B cell (primary cell): Measurements from ENCODE around the gene GOLGA8H. TPM values are rescaled to one million over a fixed set of nuclear protein-coding genes. Genes with fewer than 3 reads are reported as not detected.
"Not testable (repeated sequence)": the region's sequence is repeated elsewhere in the genome, so short reads cannot be mapped to it uniquely, and the experiment has no call there.

ENCODE experiments used
- ATAC-seq: fragments of 200-7000 bp; cut with Tn5 transposase; one replicate; pipeline ENCODE4 v1.10.0; 2021; ENCODE audit warnings: low read depth, mild to moderate bottlenecking, moderate number of reproducible peaks, moderate library complexity
- CTCF ChIA-PET: fragments of 350-600 bp; sonication (Branson Sonifier 250); formaldehyde crosslinking; loops from one replicate; lab custom pipeline; 2021; ENCODE audit warnings: antibody characterized with exemption, inconsistent platforms; lab: Charles Lee
- POLR2A ChIA-PET: fragments of 350-600 bp; sonication (Branson Sonifier 250); formaldehyde crosslinking; loops from one replicate; lab custom pipeline; 2021; ENCODE audit warnings: antibody characterized with exemption; lab: Charles Lee
- DNase-seq: peaks from one replicate; pipeline ENCODE4 v3.0.0; 2013
- H2AFZ ChIP-seq: 2 replicates; pipeline ENCODE4 v1.6.1; 2012; ENCODE audit warnings: mild to moderate bottlenecking, low read depth, low read length; ENCODE audit not compliant: insufficient read depth, poor library complexity, severe bottlenecking
- H3K27ac ChIP-seq, 2 donors: 1 replicate in 1 of 2; 2 replicates in 1 of 2; pipeline ENCODE4 v1.5.1; 2012 to 2013; ENCODE audit warnings: low read length in 2 of 2, mild to moderate bottlenecking in 2 of 2, moderate library complexity in 1 of 2
- H3K27me3 ChIP-seq, 4 experiments: fragments of 200-600 bp in 1 of 4; sonication (generic) in 1 of 4; replicated peaks in 1 of 4; 1 replicate in 2 of 4; 2 replicates in 2 of 4; pipeline versions ENCODE4 v1.6.1 to v1.7.0; 2013 to 2016; ENCODE audit warnings: low read length in 3 of 4, mild to moderate bottlenecking in 2 of 4, mixed read lengths in 1 of 4, moderate library complexity in 1 of 4; ENCODE audit not compliant: insufficient read depth in 4 of 4, control insufficient read depth in 3 of 4; ENCODE audit errors: control extremely low read depth in 1 of 4
- H3K36me3 ChIP-seq, 2 experiments: replicated peaks in 1 of 2; 1 replicate in 1 of 2; 2 replicates in 1 of 2; pipeline versions ENCODE4 v1.6.1 to v1.7.1; 2013; ENCODE audit warnings: low read length in 1 of 2; ENCODE audit not compliant: insufficient read depth in 2 of 2, control insufficient read depth in 1 of 2; ENCODE audit errors: control extremely low read depth in 1 of 2, extremely low read depth in 1 of 2
- H3K4me1 ChIP-seq, 2 donors: fragments of 200-600 bp in 1 of 2; sonication (generic) in 1 of 2; 1 replicate in 1 of 2; 2 replicates in 1 of 2; pipeline versions ENCODE4 v1.5.1 to v1.6.1; 2013 to 2017; ENCODE audit warnings: low read length in 2 of 2; ENCODE audit not compliant: control insufficient read depth in 2 of 2, insufficient read depth in 2 of 2
- H3K4me2 ChIP-seq: replicated peaks from 2 replicates; pipeline ENCODE3; 2012; ENCODE audit warnings: mild to moderate bottlenecking, low read depth, low read length; ENCODE audit not compliant: poor library complexity, severe bottlenecking
- H3K4me3 ChIP-seq, 5 experiments: fragments of 200-600 bp in 1 of 5; sonication (generic) in 1 of 5; 1 replicate in 3 of 5; 2 replicates in 2 of 5; pipeline versions ENCODE4 v1.5.1 to v1.7.0; 2011 to 2016; ENCODE audit warnings: low read length in 4 of 5, mild to moderate bottlenecking in 4 of 5, low read depth in 2 of 5, control low read depth in 1 of 5, moderate library complexity in 1 of 5; ENCODE audit not compliant: insufficient read depth in 1 of 5; ENCODE audit errors: control extremely low read depth in 1 of 5, extremely low read depth in 1 of 5
- H3K79me2 ChIP-seq: fragments of 200-600 bp; sonication (generic); one replicate; pipeline ENCODE4 v1.6.0; 2016; ENCODE audit warnings: low read length; ENCODE audit not compliant: control insufficient read depth, insufficient read depth
- H3K9ac ChIP-seq: fragments of 200-600 bp; sonication (generic); 2 replicates; pipeline ENCODE4 v1.6.1; 2017; ENCODE audit warnings: mild to moderate bottlenecking, low read length, moderate library complexity
- H3K9me3 ChIP-seq, 3 donors: one replicate each; pipeline versions ENCODE4 v1.6.1 to v1.7.1; 2013; ENCODE audit warnings: low read length in 2 of 3; ENCODE audit not compliant: control insufficient read depth in 2 of 3, insufficient read depth in 1 of 3; ENCODE audit errors: control extremely low read depth in 1 of 3
- H4K20me1 ChIP-seq: 2 replicates; pipeline ENCODE4 v1.6.0; 2012; ENCODE audit warnings: mild to moderate bottlenecking, low read length; ENCODE audit not compliant: insufficient read depth, control insufficient read depth, poor library complexity, severe bottlenecking
- H3K27ac Mint-ChIP-seq: one replicate; pipeline ENCODE4 v1.8.0; 2021; ENCODE audit warnings: mixed read lengths
- H3K27me3 Mint-ChIP-seq: one replicate; pipeline ENCODE4 v1.8.0; 2021; ENCODE audit warnings: mixed read lengths
- H3K4me1 Mint-ChIP-seq: one replicate; pipeline ENCODE4 v1.8.0; 2021; ENCODE audit warnings: mixed read lengths
- H3K4me3 Mint-ChIP-seq: one replicate; pipeline ENCODE4 v1.8.0; 2021; ENCODE audit warnings: mixed read lengths
- H3K9me3 Mint-ChIP-seq: one replicate; pipeline ENCODE4 v1.8.0; 2022; ENCODE audit warnings: mixed read lengths; ENCODE audit not compliant: insufficient read depth
- CTCF ChIP-seq: fragments of 200-600 bp; IDR thresholded peaks from one replicate; pipeline ENCODE4 v1.8.0; 2022; ENCODE audit warnings: antibody characterized with exemption, mild to moderate bottlenecking
- WGBS: methylation state at CpG from one replicate; pipeline ENCODE4 v1.1.5; 2013; ENCODE audit warnings: missing lambda C conversion rate; ENCODE audit not compliant: insufficient coverage; 5-methylcytosine and 5-hydroxymethylcytosine counted together
- intact Hi-C: fragments of 100-400 bp; cut with micrococcal nuclease; formaldehyde crosslinking; loops from one replicate; pipeline ENCODE4 v1.10.0; 2022
- polyA plus RNA-seq: library from polyadenylated mRNA; depleted of rRNA; stranded (reverse); fragments of >200 nt; gene quantifications from 2 replicates; pipeline ENCODE4 v1.2.3, GENCODE V29; 2012
- small RNA-seq: library from RNA; depleted of rRNA; stranded (forward); fragments of <200 nt; gene quantifications from one replicate; pipeline ENCODE3, GENCODE V24; 2012; ENCODE audit warnings: low replicate concordance, low read depth; ENCODE audit not compliant: insufficient read length
- total RNA-seq, 2 donors: library from RNA; stranded (reverse); fragments of 120-200 nt in 1 of 2; gene quantifications; 1 replicate in 1 of 2; 2 replicates in 1 of 2; pipeline versions ENCODE4 v1.2.3 to v1.2.4, GENCODE V29; 2013 to 2022

GOLGA8H gene
- total and polyA plus RNA-seq, 2 donors (not counting 1 experiment from before 2014, with no cell fraction given): 0.15 TPM; not detected in 1

- H3K27me3 Mint-ChIP-seq, H3K79me2 ChIP-seq, H3K4me1 Mint-ChIP-seq, H3K27me3 ChIP-seq, H3K9me3 ChIP-seq, H2AFZ ChIP-seq, H3K9me3 Mint-ChIP-seq, H3K4me2 ChIP-seq, H3K4me3 Mint-ChIP-seq, H3K4me1 ChIP-seq, POLR2A ChIA-PET, H3K27ac Mint-ChIP-seq, ATAC-seq, H3K9ac ChIP-seq, H4K20me1 ChIP-seq, H3K27ac ChIP-seq, H3K4me3 ChIP-seq, H3K36me3 ChIP-seq: not testable (repeated sequence)
- WGBS: 100% methylated on average over 1 of the region's 1 CpG
- peak; percentile 47 for DNase-seq
- TF ChIP-seq CTCF: peak; percentile 76
- CTCF ChIA-PET: interaction anchor here (1.4 to 2.6 kb wide), 6 partner anchors 92 to 829 kb away, joined by 5 to 20 read pairs (median 7); no protein-coding TSS in a partner anchor
- intact Hi-C loops: loop anchor here (1.0 to 10.0 kb wide), 3 partner anchors 194 to 536 kb away; no protein-coding TSS in a partner anchor
Measured at GRCh38 chr15:30661154-30661553, 57.3 kb downstream of the GOLGA8H start.

Small RNA genes within 50 kb of the gene (small RNA-seq; reads per million reads assigned to genes)
- gene RF00096: 0.57 reads per million
- gene RN7SL628P: not detected
- gene RN7SL796P: not detected

Other genes starting within 250 kb of the GOLGA8H start
- gene CHRFAM7A, start 210.5 kb upstream of the GOLGA8H start, total RNA-seq: 1.1 and 1.2 TPM in 2 replicates
- 0.61 and 1.8 TPM in 2 replicates for gene CHRFAM7A, start 210.5 kb upstream of the GOLGA8H start, polyA plus RNA-seq
- 4.8 and 5.9 TPM in 2 replicates for gene GOLGA8R, start 189.8 kb upstream of the GOLGA8H start, total RNA-seq
- gene GOLGA8R, start 189.8 kb upstream of the GOLGA8H start, polyA plus RNA-seq: 1.9 and 2.0 TPM in 2 replicates
- 2.3 and 2.5 TPM in 2 replicates for gene GOLGA8Q, start 52.0 kb upstream of the GOLGA8H start, total RNA-seq
- gene GOLGA8Q, start 52.0 kb upstream of the GOLGA8H start, polyA plus RNA-seq: 0.48 and 0.89 TPM in 2 replicates